ENCODE results near the gene PBRM1. TPM values are rescaled to one million over a fixed set of nuclear protein-coding genes. Genes with fewer than 3 reads are reported as not detected.

The PBRM1 gene
- polyA plus RNA-seq, 3 donors = 26.1 to 72.9 (median 38.0) TPM

DNA sequence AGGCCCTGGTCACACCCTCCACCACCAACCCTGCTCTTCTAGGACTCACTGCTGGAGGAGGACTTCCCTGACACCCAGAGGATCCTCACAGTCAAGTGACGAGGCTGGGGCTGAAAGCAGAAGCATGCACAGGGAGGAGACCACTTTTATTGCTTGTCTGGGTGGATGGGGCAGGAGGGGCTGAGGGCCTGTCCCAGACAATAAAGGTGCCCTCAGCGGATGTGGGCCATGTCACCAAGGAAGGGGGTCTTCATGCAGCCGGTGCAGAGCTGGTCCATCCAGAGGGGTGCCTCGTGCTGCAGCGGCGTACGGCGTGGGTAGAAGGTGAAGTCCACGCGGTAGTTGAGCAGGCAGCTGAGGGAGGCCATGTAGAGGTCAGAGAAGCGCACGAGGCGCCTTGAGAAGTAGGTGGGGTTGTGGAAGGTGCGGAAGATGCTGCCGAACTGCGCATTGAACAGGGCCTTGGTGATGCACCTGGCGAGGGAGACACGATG, 161.4 kb downstream of the PBRM1 start:
- TF ChIP-seq, protein P1, sequence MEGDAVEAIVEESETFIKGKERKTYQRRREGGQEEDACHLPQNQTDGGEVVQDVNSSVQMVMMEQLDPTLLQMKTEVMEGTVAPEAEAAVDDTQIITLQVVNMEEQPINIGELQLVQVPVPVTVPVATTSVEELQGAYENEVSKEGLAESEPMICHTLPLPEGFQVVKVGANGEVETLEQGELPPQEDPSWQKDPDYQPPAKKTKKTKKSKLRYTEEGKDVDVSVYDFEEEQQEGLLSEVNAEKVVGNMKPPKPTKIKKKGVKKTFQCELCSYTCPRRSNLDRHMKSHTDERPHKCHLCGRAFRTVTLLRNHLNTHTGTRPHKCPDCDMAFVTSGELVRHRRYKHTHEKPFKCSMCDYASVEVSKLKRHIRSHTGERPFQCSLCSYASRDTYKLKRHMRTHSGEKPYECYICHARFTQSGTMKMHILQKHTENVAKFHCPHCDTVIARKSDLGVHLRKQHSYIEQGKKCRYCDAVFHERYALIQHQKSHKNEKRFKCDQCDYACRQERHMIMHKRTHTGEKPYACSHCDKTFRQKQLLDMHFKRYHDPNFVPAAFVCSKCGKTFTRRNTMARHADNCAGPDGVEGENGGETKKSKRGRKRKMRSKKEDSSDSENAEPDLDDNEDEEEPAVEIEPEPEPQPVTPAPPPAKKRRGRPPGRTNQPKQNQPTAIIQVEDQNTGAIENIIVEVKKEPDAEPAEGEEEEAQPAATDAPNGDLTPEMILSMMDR (IDR thresholded peaks at IDR 0.05) = no peak
- Histone ChIP-seq H3K9me3 (replicated peaks in 1 of 2; ENCODE audit: control insufficient read depth in 1 of 2, insufficient read depth in 1 of 2, low read length in 2 of 2) (no peaks in the 10 kb centered on the region), H3K27me3 (ENCODE audit: control insufficient read depth in 2 of 2, insufficient read depth in 2 of 2, low read length in 2 of 2) (no peaks in the 10 kb centered on the region), H3K79me2 (ENCODE audit: insufficient read depth, low read length) (no peaks in the 10 kb centered on the region), H4K20me1 (ENCODE audit: insufficient read depth, low read length) (peaks cover 9% of the 10 kb centered on the region), H3K27ac (ENCODE audit: low read depth in 1 of 2, low read length in 2 of 2) (no peak overlapping the region), H3K4me3 (replicated peaks in 1 of 3; ENCODE audit: low read depth in 2 of 3, low read length in 3 of 3) (no peak overlapping the region), H2AFZ (ENCODE audit: insufficient read depth, low read depth, low read length, poor library complexity, severe bottlenecking) (no peak overlapping the region), H3K4me2 (replicated peaks; ENCODE audit: extremely low read depth, low read length, poor library complexity, severe bottlenecking) (no peak overlapping the region), H3K36me3 (replicated peaks in 1 of 2; ENCODE audit: control insufficient read depth in 1 of 2, insufficient read depth in 2 of 2, low read length in 2 of 2) (peaks cover 72 to 92% of the 10 kb centered on the region in 2 donors), H3K9ac (ENCODE audit: insufficient read depth, low read length, poor library complexity, severe bottlenecking) (no peak overlapping the region), H3K4me1 (ENCODE audit: control insufficient read depth in 1 of 2, insufficient read depth in 2 of 2, low read length in 2 of 2) (no peaks in the 10 kb centered on the region)
- Mint-ChIP-seq H3K4me3 (peak overlapping the region in 1 of 2 donors; percentile 34), H3K27me3 (ENCODE audit: low read depth in 3 of 3) (peaks cover 0 to 2% (median 1%) of the 10 kb centered on the region in 3 donors), H3K9me3 (no peaks in the 10 kb centered on the region), H3K36me3 (peaks cover 62 to 82% of the 10 kb centered on the region in 2 donors), H3K4me1 (no peaks in the 10 kb centered on the region), H3K27ac (peak overlapping the region in 1 of 7 donors; percentile 69)
- DNase-seq = no peak
- WGBS (ENCODE audit: insufficient coverage) = 98% methylated on average over 17 of the region's 18 CpGs
- intact Hi-C loops (cut with micrococcal nuclease) = no loop called here

- 90% methylated on average over 17 of the region's 26 CpGs for WGBS (ENCODE audit: insufficient coverage)
- Mint-ChIP-seq H3K27ac (peak overlapping the region in 2 of 7 donors; percentile 4 to 10), H3K9me3 (no peaks in the 10 kb centered on the region), H3K4me1 (no peaks in the 10 kb centered on the region), H3K4me3 (no peak overlapping the region), H3K27me3 (ENCODE audit: low read depth in 3 of 3) (peaks cover 1 to 4% (median 2%) of the 10 kb centered on the region in 3 donors), H3K36me3 (peaks cover 66 to 85% of the 10 kb centered on the region in 2 donors)
- Histone ChIP-seq H3K27ac (ENCODE audit: low read depth in 1 of 2, low read length in 2 of 2) (no peak overlapping the region), H3K4me2 (replicated peaks; ENCODE audit: extremely low read depth, low read length, poor library complexity, severe bottlenecking) (no peak overlapping the region), H3K4me3 (replicated peaks in 1 of 3; ENCODE audit: low read depth in 2 of 3, low read length in 3 of 3) (no peak overlapping the region), H3K27me3 (ENCODE audit: control insufficient read depth in 2 of 2, insufficient read depth in 2 of 2, low read length in 2 of 2) (no peaks in the 10 kb centered on the region), H2AFZ (ENCODE audit: insufficient read depth, low read depth, low read length, poor library complexity, severe bottlenecking) (no peak overlapping the region), H3K36me3 (replicated peaks in 1 of 2; ENCODE audit: control insufficient read depth in 1 of 2, insufficient read depth in 2 of 2, low read length in 2 of 2) (peaks cover 78 to 93% of the 10 kb centered on the region in 2 donors), H4K20me1 (ENCODE audit: insufficient read depth, low read length) (peaks cover 9% of the 10 kb centered on the region), H3K79me2 (ENCODE audit: insufficient read depth, low read length) (no peaks in the 10 kb centered on the region), H3K4me1 (ENCODE audit: control insufficient read depth in 1 of 2, insufficient read depth in 2 of 2, low read length in 2 of 2) (no peaks in the 10 kb centered on the region), H3K9ac (ENCODE audit: insufficient read depth, low read length, poor library complexity, severe bottlenecking) (no peak overlapping the region), H3K9me3 (replicated peaks in 1 of 2; ENCODE audit: control insufficient read depth in 1 of 2, insufficient read depth in 1 of 2, low read length in 2 of 2) (no peaks in the 10 kb centered on the region)
- TF ChIP-seq, protein P1 (IDR thresholded peaks at IDR 0.05) = no peak
- DNase-seq = no peak
- intact Hi-C loops (cut with micrococcal nuclease) = no loop called here
Measured at GRCh38 chr3:52523386-52524257, 162.1 kb downstream of the PBRM1 start.
